ENCODE measurements around the gene MYO7B.

MYO7B gene

GRCh38 chr2:127635380-127636237 is 100.1 kb downstream of the MYO7B start:
- no peak overlapping the region for H3K9ac ChIP-seq (ENCODE audit: insufficient read length)
- no peak for DNase-seq (ENCODE audit: low read depth, low spot score)
- H3K27ac ChIP-seq: no peak overlapping the region
- H3K36me3 ChIP-seq (ENCODE audit: insufficient read depth, low read length): no peaks in the 10 kb centered on the region
- no peaks in the 10 kb centered on the region for H3K9me3 ChIP-seq (ENCODE audit: low read depth, low read length)
- no peak overlapping the region for H3K4me3 ChIP-seq
- TF ChIP-seq FOXP2 (optimal IDR thresholded peaks at IDR 0.05; ENCODE audit: control extremely low read depth, extremely low read length, insufficient read depth): no peak
- TF ChIP-seq POLR2AphosphoS5 (IDR thresholded peaks at IDR 0.05; ENCODE audit: borderline replicate concordance, low read depth, low read length): no peak
- no peak for TF ChIP-seq EZH2 (IDR thresholded peaks at IDR 0.05)

GRCh38 chr2:127636248-127637235 is 101.1 kb downstream of the MYO7B start:
- Histone ChIP-seq H3K4me3 (no peak overlapping the region), H3K9me3 (ENCODE audit: low read depth, low read length) (no peaks in the 10 kb centered on the region), H3K27ac (peak overlapping the region; percentile 89), H3K9ac (ENCODE audit: insufficient read length) (no peak overlapping the region), H3K36me3 (ENCODE audit: insufficient read depth, low read length) (no peaks in the 10 kb centered on the region)
- no peak for DNase-seq (ENCODE audit: low read depth, low spot score)
- TF ChIP-seq POLR2AphosphoS5 (IDR thresholded peaks at IDR 0.05; ENCODE audit: borderline replicate concordance, low read depth, low read length) (no peak), EZH2 (IDR thresholded peaks at IDR 0.05) (no peak), FOXP2 (optimal IDR thresholded peaks at IDR 0.05; ENCODE audit: control extremely low read depth, extremely low read length, insufficient read depth) (no peak)

GRCh38 chr2:127637236-127637630 is 101.8 kb downstream of the MYO7B start:
- peak overlapping the region; percentile 89 for H3K27ac ChIP-seq
- DNase-seq (ENCODE audit: low read depth, low spot score): no peak
- H3K9ac ChIP-seq (ENCODE audit: insufficient read length): peak overlapping the region; percentile 49
- H3K9me3 ChIP-seq (ENCODE audit: low read depth, low read length): no peaks in the 10 kb centered on the region
- no peaks in the 10 kb centered on the region for H3K36me3 ChIP-seq (ENCODE audit: insufficient read depth, low read length)
- peak overlapping the region; percentile 47; the same call in 1 of the 2 replicates for H3K4me3 ChIP-seq
- TF ChIP-seq POLR2AphosphoS5 (IDR thresholded peaks at IDR 0.05; ENCODE audit: borderline replicate concordance, low read depth, low read length) (no peak), FOXP2 (optimal IDR thresholded peaks at IDR 0.05; ENCODE audit: control extremely low read depth, extremely low read length, insufficient read depth) (no peak), EZH2 (IDR thresholded peaks at IDR 0.05) (no peak)

DNA sequence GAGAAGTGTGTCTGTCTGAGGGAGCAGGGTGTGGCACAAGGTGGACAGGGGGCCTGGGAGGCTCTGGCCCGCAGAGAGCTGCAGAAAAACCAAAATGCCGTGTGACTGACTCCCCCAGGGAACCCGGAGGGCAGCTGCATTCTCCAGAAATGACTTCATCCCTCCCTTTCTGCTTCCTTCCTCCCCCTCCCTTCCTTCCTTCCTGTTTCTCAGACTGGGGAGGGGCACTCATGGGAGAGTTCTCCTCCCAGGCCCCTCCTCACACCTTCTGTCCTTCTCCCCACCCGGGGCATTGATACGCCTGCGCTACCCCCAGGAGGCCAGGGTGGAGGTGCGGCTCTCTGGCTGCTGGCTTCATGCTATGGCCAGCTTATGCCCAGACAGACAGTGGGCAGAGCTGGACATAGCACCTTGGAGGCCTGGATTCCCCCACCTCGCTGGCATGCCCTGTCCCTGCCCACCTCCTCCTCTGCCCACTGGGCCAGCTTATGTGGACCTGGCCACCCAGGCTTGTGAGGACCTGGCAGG is 102.3 kb downstream of the MYO7B start:
- TF ChIP-seq POLR2AphosphoS5 (IDR thresholded peaks at IDR 0.05; ENCODE audit: borderline replicate concordance, low read depth, low read length) (peak; percentile 63), FOXP2 (optimal IDR thresholded peaks at IDR 0.05; ENCODE audit: control extremely low read depth, extremely low read length, insufficient read depth) (peak; percentile 58), EZH2 (IDR thresholded peaks at IDR 0.05) (no peak)
- H3K27ac ChIP-seq: peak overlapping the region; percentile 89
- H3K4me3 ChIP-seq: peak overlapping the region; percentile 47; the same call in 1 of the 2 replicates
- H3K9ac ChIP-seq (ENCODE audit: insufficient read length): peak overlapping the region; percentile 66
- H3K36me3 ChIP-seq (ENCODE audit: insufficient read depth, low read length): no peaks in the 10 kb centered on the region
- no peaks in the 10 kb centered on the region for H3K9me3 ChIP-seq (ENCODE audit: low read depth, low read length)
- DNase-seq (ENCODE audit: low read depth, low spot score): peak; percentile 69

- DNase-seq (ENCODE audit: low read depth, low spot score): no peak
- Histone ChIP-seq H3K9ac (ENCODE audit: insufficient read length) (peak overlapping the region; percentile 66), H3K4me3 (no peak overlapping the region), H3K36me3 (ENCODE audit: insufficient read depth, low read length) (no peaks in the 10 kb centered on the region), H3K27ac (peak overlapping the region; percentile 89), H3K9me3 (ENCODE audit: low read depth, low read length) (no peaks in the 10 kb centered on the region)
- TF ChIP-seq EZH2 (IDR thresholded peaks at IDR 0.05) (no peak), FOXP2 (optimal IDR thresholded peaks at IDR 0.05; ENCODE audit: control extremely low read depth, extremely low read length, insufficient read depth) (no peak), POLR2AphosphoS5 (IDR thresholded peaks at IDR 0.05; ENCODE audit: borderline replicate concordance, low read depth, low read length) (no peak)
Observed at GRCh38 chr2:127638361-127639110, 103.1 kb downstream of the MYO7B start.

DNA sequence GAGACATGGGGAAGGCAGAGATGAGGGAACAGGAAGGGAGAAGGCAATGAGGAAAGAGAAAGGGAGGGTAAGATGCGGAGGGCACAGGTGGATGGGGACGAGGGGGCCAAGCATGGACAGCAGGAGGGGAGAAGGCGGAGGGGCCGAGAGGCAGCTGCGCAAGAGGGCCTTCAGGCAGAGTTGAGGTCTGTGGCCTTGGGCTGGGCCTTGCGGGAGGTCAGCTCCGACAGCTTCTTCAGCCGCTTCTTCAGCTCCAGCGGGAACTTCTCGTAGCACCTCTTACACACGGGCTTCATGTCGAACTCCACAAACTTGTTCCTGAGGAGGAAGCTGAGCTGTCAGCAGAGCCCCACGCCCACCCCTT is 103.6 kb downstream of the MYO7B start:
- no peak for TF ChIP-seq EZH2 (IDR thresholded peaks at IDR 0.05)
- peak overlapping the region; percentile 89 for H3K27ac ChIP-seq
- H3K9ac ChIP-seq (ENCODE audit: insufficient read length): no peak overlapping the region
- H3K9me3 ChIP-seq (ENCODE audit: low read depth, low read length): no peaks in the 10 kb centered on the region
- H3K4me3 ChIP-seq: no peak overlapping the region
- no peaks in the 10 kb centered on the region for H3K36me3 ChIP-seq (ENCODE audit: insufficient read depth, low read length)
- DNase-seq (ENCODE audit: low read depth, low spot score): no peak

- Histone ChIP-seq H3K9me3 (ENCODE audit: low read depth, low read length) (no peaks in the 10 kb centered on the region), H3K27ac (peak overlapping the region; percentile 46; the same call in 1 of the 2 replicates), H3K9ac (ENCODE audit: insufficient read length) (no peak overlapping the region), H3K36me3 (ENCODE audit: insufficient read depth, low read length) (no peaks in the 10 kb centered on the region), H3K4me3 (no peak overlapping the region)
- TF ChIP-seq FOXP2 (optimal IDR thresholded peaks at IDR 0.05; ENCODE audit: control extremely low read depth, extremely low read length, insufficient read depth): no peak
- TF ChIP-seq POLR2AphosphoS5 (IDR thresholded peaks at IDR 0.05; ENCODE audit: borderline replicate concordance, low read depth, low read length): no peak
- no peak for TF ChIP-seq EZH2 (IDR thresholded peaks at IDR 0.05)
- DNase-seq (ENCODE audit: low read depth, low spot score): no peak
Observed at GRCh38 chr2:127640082-127641072, 104.9 kb downstream of the MYO7B start.

Measured in SK-N-MC (cell line).